Liver (tissue), 9 donors: ENCODE results near the gene EXOSC3. TPM values are rescaled to one million over a fixed set of nuclear protein-coding genes. Genes with fewer than 3 reads are reported as not detected.
"Not testable (repeated sequence)": the region's sequence is repeated elsewhere in the genome, so short reads cannot be mapped to it uniquely, and the experiment has no call there.

Source experiments
- DNase-seq: peaks from one replicate; pipeline ENCODE4 v3.0.0-alpha.2; 2017; ENCODE audit warnings: low spot score
- H3K27ac ChIP-seq, 2 donors: one replicate each; pipeline ENCODE4 v1.7.0; 2013; ENCODE audit warnings: inconsistent platforms in 2 of 2, low read length in 2 of 2, control low read depth in 1 of 2, low read depth in 1 of 2, mild to moderate bottlenecking in 1 of 2
- H3K27me3 ChIP-seq, 4 donors: one replicate each; pipeline versions ENCODE4 v1.6.1 to v1.7.0; 2013; ENCODE audit warnings: low read length in 3 of 4, inconsistent platforms in 1 of 4, mild to moderate bottlenecking in 1 of 4, moderate library complexity in 1 of 4; ENCODE audit not compliant: control insufficient read depth in 4 of 4, insufficient read depth in 4 of 4
- H3K36me3 ChIP-seq, 4 donors: one replicate each; pipeline versions ENCODE4 v1.6.1 to v1.7.0; 2013; ENCODE audit warnings: low read length in 3 of 4, mild to moderate bottlenecking in 3 of 4, low read depth in 1 of 4, moderate library complexity in 1 of 4; ENCODE audit not compliant: control insufficient read depth in 4 of 4, insufficient read depth in 3 of 4
- H3K4me1 ChIP-seq, 4 donors: one replicate each; pipeline versions ENCODE4 v1.6.1 to v1.7.0; 2013; ENCODE audit warnings: low read length in 3 of 4, mild to moderate bottlenecking in 3 of 4, moderate library complexity in 1 of 4; ENCODE audit not compliant: control insufficient read depth in 4 of 4, insufficient read depth in 4 of 4
- H3K4me3 ChIP-seq, 3 donors: one replicate each; pipeline versions ENCODE4 v1.6.1 to v1.7.0; 2013; ENCODE audit warnings: low read length in 3 of 3, control low read depth in 1 of 3, low read depth in 1 of 3, mild to moderate bottlenecking in 1 of 3
- H3K9ac ChIP-seq, 2 donors: one replicate each; pipeline ENCODE4 v1.7.0; 2013; ENCODE audit warnings: low read length in 2 of 2, mild to moderate bottlenecking in 2 of 2, moderate library complexity in 2 of 2, control low read depth in 1 of 2, low read depth in 1 of 2
- H3K9me3 ChIP-seq, 4 donors: one replicate each; pipeline versions ENCODE4 v1.6.1 to v1.7.0; 2013; ENCODE audit warnings: low read length in 3 of 4; ENCODE audit not compliant: control insufficient read depth in 4 of 4
- EGR1 ChIP-seq, 2 donors: IDR thresholded peaks; 2 replicates each; pipeline ENCODE4 v1.6.1; 2016 to 2018; ENCODE audit warnings: antibody characterized with exemption in 2 of 2, low read depth in 2 of 2
- FOXA1 ChIP-seq: IDR thresholded peaks from 2 replicates; pipeline ENCODE4 v1.6.1; 2016; ENCODE audit warnings: antibody characterized with exemption
- FOXA2 ChIP-seq: IDR thresholded peaks from 2 replicates; pipeline ENCODE4 v1.6.1; 2016; ENCODE audit warnings: antibody characterized with exemption
- GABPA ChIP-seq, 2 donors: IDR thresholded peaks in 1 of 2; conservative IDR thresholded peaks in 1 of 2; 2 replicates each; pipeline ENCODE4 v1.6.1; 2016; ENCODE audit warnings: antibody characterized with exemption in 2 of 2, mild to moderate bottlenecking in 1 of 2, moderate library complexity in 1 of 2
- HNF4A ChIP-seq, 2 donors: conservative IDR thresholded peaks; 2 replicates each; pipeline ENCODE4 v1.6.1; 2016; ENCODE audit warnings: antibody characterized with exemption in 2 of 2, mild to moderate bottlenecking in 2 of 2
- HNF4G ChIP-seq: IDR thresholded peaks from 2 replicates; pipeline ENCODE4 v1.6.1; 2016; ENCODE audit warnings: antibody characterized with exemption
- JUND ChIP-seq, 2 donors: IDR thresholded peaks; 2 replicates each; pipeline ENCODE4 v1.6.1; 2016; ENCODE audit warnings: antibody characterized with exemption in 2 of 2
- MAX ChIP-seq: IDR thresholded peaks from 2 replicates; pipeline ENCODE4 v1.6.1; 2016; ENCODE audit warnings: antibody characterized with exemption
- NR2F2 ChIP-seq: IDR thresholded peaks from 2 replicates; pipeline ENCODE4 v1.6.1; 2016; ENCODE audit warnings: antibody characterized with exemption
- RAD21 ChIP-seq, 2 donors: IDR thresholded peaks; 2 replicates each; pipeline ENCODE4 v1.6.1; 2016; ENCODE audit warnings: antibody characterized with exemption in 2 of 2, mild to moderate bottlenecking in 2 of 2
- REST ChIP-seq: IDR thresholded peaks from 2 replicates; pipeline ENCODE4 v1.6.1; 2016; ENCODE audit warnings: antibody characterized with exemption, mild to moderate bottlenecking
- RXRA ChIP-seq, 2 donors: IDR thresholded peaks; 2 replicates each; pipeline ENCODE4 v1.6.1; 2017 to 2018; ENCODE audit warnings: antibody characterized with exemption in 2 of 2, mild to moderate bottlenecking in 1 of 2
- SP1 ChIP-seq: IDR thresholded peaks from 2 replicates; pipeline ENCODE4 v1.6.1; 2018; ENCODE audit warnings: antibody characterized with exemption, mild to moderate bottlenecking
- TAF1 ChIP-seq: conservative IDR thresholded peaks from 2 replicates; pipeline ENCODE4 v1.6.1; 2016; ENCODE audit warnings: antibody characterized with exemption, mild to moderate bottlenecking
- YY1 ChIP-seq: IDR thresholded peaks from 2 replicates; pipeline ENCODE4 v1.6.1; 2016; ENCODE audit warnings: antibody characterized with exemption, mild to moderate bottlenecking
- ZBTB33 ChIP-seq: IDR thresholded peaks from 2 replicates; pipeline ENCODE4 v1.6.1; 2016; ENCODE audit warnings: antibody characterized with exemption
- WGBS: extraction: QIAGEN DNeasy Blood & Tissue Kit; methylation state at CpG from one replicate; pipeline ENCODE4 v1.1.7; 2013; 5-methylcytosine and 5-hydroxymethylcytosine counted together
- polyA plus RNA-seq, 2 donors: library from polyadenylated mRNA; stranded (reverse) in 1 of 2; unstranded in 1 of 2; fragments of 200-250 nt in 1 of 2; fragments of >200 nt in 1 of 2; fragmentation: Nextera tagmentation in 1 of 2; extraction: Ambion mirVana in 1 of 2; gene quantifications; one replicate each; pipeline versions ENCODE4 v1.2.1 to v1.2.3, GENCODE V29; 2013 to 2015
- total RNA-seq, 2 donors: library from RNA; depleted of rRNA; stranded (reverse); fragments of >200 nt; gene quantifications; one replicate each; pipeline ENCODE4 v1.2.3, GENCODE V29; 2014
- TF ChIP-seq, protein P1 (sequence below): fragments of 150-350 bp; IDR thresholded peaks from 2 replicates; pipeline ENCODE4 v1.5.1; 2017; ENCODE audit warnings: improper control_type of control experiment, low read depth, low read length; ENCODE audit not compliant: missing input control
- TF ChIP-seq, protein P2 (sequence below): IDR thresholded peaks from 2 replicates; pipeline ENCODE4 v1.6.1; 2016; ENCODE audit warnings: antibody characterized with exemption
- donor health status: healthy.
- donor health status: healthy.
- donor health status: healthy.
- donor health status: healthy.
- donor health status: healthy.

EXOSC3 gene
- total and polyA plus RNA-seq, 4 donors, result 16.2 to 27.7 (median 19.6) TPM

DNA sequence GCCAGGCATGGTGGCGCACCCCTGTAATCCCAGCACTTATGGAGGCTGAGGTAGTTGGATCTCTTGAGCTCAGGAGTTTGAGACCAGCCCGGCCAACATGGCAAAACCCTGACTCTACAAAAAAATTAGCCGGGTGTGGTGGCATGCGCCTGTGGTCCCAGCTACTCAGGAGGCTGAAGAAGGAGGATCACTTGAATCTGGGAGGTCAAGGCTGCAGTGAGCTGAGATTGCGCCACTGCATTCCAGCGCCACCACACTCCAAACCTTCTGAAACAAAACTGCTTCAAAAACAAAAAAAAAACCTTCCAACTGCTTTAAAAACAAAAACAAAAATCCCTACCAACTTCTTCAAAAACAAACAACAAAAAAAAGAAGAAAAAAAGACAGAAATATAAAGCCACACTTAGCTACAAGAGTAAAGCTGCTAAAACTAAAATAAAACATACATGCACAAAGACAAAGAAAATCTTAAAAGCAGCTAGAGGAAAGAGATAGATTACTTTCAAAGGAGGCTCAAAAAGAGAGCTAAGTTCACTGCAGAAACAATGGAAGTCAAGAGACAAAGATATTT lies 27.1 kb upstream of the EXOSC3 start:
- 96% methylated on average over 6 of the region's 6 CpGs for whole genome bisulfite sequencing
- no peak for DNase-seq
- Histone ChIP-seq H3K36me3 (peaks cover 0 to 2% (median 0%) of the 10 kb centered on the region in 4 donors), H3K27me3 (no peaks in the 10 kb centered on the region), H3K27ac (no peak overlapping the region), H3K9me3 (no peaks in the 10 kb centered on the region), H3K9ac (no peak overlapping the region), H3K4me3 (no peak overlapping the region), H3K4me1 (no peaks in the 10 kb centered on the region)
- TF ChIP-seq SP1 (no peak), HNF4A (conservative IDR thresholded peaks at IDR 0.05) (no peak), GABPA (IDR thresholded peaks at IDR 0.05 in 1 of 2, conservative IDR thresholded peaks at IDR 0.05 in 1 of 2) (no peak), YY1 (no peak), HNF4G (no peak), FOXA1 (no peak), TAF1 (no peak), EGR1 (IDR thresholded peaks at IDR 0.05; ENCODE audit: low read depth in 2 of 2) (no peak), RXRA (IDR thresholded peaks at IDR 0.05) (no peak), ZBTB33 (no peak), FOXA2 (no peak), RAD21 (IDR thresholded peaks at IDR 0.05) (no peak), NR2F2 (no peak)
- TF ChIP-seq, protein P1, sequence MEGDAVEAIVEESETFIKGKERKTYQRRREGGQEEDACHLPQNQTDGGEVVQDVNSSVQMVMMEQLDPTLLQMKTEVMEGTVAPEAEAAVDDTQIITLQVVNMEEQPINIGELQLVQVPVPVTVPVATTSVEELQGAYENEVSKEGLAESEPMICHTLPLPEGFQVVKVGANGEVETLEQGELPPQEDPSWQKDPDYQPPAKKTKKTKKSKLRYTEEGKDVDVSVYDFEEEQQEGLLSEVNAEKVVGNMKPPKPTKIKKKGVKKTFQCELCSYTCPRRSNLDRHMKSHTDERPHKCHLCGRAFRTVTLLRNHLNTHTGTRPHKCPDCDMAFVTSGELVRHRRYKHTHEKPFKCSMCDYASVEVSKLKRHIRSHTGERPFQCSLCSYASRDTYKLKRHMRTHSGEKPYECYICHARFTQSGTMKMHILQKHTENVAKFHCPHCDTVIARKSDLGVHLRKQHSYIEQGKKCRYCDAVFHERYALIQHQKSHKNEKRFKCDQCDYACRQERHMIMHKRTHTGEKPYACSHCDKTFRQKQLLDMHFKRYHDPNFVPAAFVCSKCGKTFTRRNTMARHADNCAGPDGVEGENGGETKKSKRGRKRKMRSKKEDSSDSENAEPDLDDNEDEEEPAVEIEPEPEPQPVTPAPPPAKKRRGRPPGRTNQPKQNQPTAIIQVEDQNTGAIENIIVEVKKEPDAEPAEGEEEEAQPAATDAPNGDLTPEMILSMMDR, result no peak

DNA sequence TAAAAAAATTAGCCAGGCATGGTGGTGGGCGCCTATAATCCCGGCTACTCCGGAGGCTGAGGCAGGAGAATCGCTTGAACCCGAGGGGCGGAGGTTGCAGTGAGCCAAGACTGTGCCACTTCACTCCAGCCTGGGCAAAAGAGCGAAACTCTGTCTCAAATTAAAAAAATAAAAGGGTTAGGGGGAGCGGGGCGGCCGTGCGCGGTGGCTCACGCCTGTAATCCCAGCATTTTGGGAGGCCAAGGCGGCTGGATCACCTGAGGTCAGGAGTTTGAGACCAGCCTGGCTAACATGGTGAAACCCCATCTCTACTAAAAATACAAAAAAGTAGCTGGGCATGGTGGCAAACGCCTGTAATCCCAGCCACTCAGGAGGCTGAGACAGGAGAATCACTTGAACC lies 24.8 kb upstream of the EXOSC3 start:
- not testable (repeated sequence) for H3K9me3 ChIP-seq, H3K27me3 ChIP-seq, H3K27ac ChIP-seq, H3K9ac ChIP-seq, H3K36me3 ChIP-seq, DNase-seq, H3K4me3 ChIP-seq, H3K4me1 ChIP-seq
- 98% methylated on average over 15 of the region's 15 CpGs for WGBS

DNA sequence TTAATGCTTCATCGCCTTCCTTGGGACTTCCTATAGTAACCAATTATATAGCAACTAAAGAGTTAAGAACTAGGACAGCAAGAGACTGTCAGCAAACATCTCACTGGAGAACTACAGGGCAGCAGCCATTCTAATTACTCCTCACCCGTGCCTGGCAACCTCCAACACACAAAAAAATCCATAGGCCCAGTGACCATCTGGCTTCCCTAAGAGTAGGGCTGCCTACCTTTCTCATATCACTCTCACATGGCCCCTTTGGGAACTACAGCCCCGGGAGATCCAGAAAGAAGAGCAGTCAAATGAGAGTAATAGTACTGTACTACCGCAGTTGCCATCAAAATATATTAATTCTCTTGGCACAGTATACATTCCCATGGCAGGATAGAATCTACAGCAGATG lies 21.4 kb upstream of the EXOSC3 start:
- TF ChIP-seq YY1, result no peak
- TF ChIP-seq MAX, result no peak
- TF ChIP-seq HNF4A (conservative IDR thresholded peaks at IDR 0.05), result no peak
- TF ChIP-seq, protein P2, sequence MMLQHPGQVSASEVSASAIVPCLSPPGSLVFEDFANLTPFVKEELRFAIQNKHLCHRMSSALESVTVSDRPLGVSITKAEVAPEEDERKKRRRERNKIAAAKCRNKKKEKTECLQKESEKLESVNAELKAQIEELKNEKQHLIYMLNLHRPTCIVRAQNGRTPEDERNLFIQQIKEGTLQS, result no peak
- no peak for TF ChIP-seq JUND (IDR thresholded peaks at IDR 0.05)
- TF ChIP-seq FOXA1, result no peak
- TF ChIP-seq ZBTB33, result no peak
- TF ChIP-seq REST, result no peak
- TF ChIP-seq EGR1 (IDR thresholded peaks at IDR 0.05; ENCODE audit: low read depth in 2 of 2), result no peak
- TF ChIP-seq SP1, result no peak
- no peak for TF ChIP-seq FOXA2
- TF ChIP-seq RAD21 (IDR thresholded peaks at IDR 0.05), result no peak
- no peak for TF ChIP-seq HNF4G
- TF ChIP-seq RXRA (IDR thresholded peaks at IDR 0.05), result no peak
- Histone ChIP-seq H3K4me1 (peaks cover 2 to 18% (median 16%) of the 10 kb centered on the region in 4 donors), H3K27me3 (no peaks in the 10 kb centered on the region), H3K9me3 (no peaks in the 10 kb centered on the region), H3K4me3 (no peak overlapping the region), H3K27ac (no peak overlapping the region), H3K9ac (no peak overlapping the region), H3K36me3 (peaks cover 0 to 2% (median 0%) of the 10 kb centered on the region in 4 donors)
- no peak for DNase-seq
- WGBS, result 76% methylated on average over 4 of the region's 4 CpGs
